ENCODE results near the gene LCA5L.

DNA sequence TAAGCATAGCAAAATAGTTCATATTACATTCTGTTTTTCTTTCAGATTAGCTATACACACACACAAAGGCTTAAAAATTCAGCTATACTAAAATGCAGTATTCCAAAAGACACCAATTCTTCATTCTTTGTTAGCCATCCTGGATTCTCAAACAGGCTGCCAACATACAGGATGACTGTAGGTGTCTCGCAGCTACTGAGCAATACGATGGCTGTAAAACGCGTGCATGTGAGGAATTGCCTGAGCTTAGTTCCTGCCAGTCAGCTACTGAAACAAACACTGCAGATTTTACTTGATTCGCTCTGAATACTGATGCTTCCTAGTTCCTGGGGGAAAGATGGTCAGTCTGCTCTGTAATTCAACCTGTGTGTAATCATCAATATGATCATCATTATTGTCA is 71.9 kb downstream of the LCA5L start:
- TF ChIP-seq, protein P1, sequence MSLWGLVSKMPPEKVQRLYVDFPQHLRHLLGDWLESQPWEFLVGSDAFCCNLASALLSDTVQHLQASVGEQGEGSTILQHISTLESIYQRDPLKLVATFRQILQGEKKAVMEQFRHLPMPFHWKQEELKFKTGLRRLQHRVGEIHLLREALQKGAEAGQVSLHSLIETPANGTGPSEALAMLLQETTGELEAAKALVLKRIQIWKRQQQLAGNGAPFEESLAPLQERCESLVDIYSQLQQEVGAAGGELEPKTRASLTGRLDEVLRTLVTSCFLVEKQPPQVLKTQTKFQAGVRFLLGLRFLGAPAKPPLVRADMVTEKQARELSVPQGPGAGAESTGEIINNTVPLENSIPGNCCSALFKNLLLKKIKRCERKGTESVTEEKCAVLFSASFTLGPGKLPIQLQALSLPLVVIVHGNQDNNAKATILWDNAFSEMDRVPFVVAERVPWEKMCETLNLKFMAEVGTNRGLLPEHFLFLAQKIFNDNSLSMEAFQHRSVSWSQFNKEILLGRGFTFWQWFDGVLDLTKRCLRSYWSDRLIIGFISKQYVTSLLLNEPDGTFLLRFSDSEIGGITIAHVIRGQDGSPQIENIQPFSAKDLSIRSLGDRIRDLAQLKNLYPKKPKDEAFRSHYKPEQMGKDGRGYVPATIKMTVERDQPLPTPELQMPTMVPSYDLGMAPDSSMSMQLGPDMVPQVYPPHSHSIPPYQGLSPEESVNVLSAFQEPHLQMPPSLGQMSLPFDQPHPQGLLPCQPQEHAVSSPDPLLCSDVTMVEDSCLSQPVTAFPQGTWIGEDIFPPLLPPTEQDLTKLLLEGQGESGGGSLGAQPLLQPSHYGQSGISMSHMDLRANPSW (CRISPR knock-in tag; IDR thresholded peaks at IDR 0.05; ENCODE audit: borderline replicate concordance) = no peak
- no peak for TF ChIP-seq ZNF7 (CRISPR knock-in tag; IDR thresholded peaks at IDR 0.05)
- TF ChIP-seq, protein P2, sequence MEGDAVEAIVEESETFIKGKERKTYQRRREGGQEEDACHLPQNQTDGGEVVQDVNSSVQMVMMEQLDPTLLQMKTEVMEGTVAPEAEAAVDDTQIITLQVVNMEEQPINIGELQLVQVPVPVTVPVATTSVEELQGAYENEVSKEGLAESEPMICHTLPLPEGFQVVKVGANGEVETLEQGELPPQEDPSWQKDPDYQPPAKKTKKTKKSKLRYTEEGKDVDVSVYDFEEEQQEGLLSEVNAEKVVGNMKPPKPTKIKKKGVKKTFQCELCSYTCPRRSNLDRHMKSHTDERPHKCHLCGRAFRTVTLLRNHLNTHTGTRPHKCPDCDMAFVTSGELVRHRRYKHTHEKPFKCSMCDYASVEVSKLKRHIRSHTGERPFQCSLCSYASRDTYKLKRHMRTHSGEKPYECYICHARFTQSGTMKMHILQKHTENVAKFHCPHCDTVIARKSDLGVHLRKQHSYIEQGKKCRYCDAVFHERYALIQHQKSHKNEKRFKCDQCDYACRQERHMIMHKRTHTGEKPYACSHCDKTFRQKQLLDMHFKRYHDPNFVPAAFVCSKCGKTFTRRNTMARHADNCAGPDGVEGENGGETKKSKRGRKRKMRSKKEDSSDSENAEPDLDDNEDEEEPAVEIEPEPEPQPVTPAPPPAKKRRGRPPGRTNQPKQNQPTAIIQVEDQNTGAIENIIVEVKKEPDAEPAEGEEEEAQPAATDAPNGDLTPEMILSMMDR (CRISPR knock-in tag; IDR thresholded peaks at IDR 0.05) = peak; percentile 73
- TF ChIP-seq, protein P3, sequence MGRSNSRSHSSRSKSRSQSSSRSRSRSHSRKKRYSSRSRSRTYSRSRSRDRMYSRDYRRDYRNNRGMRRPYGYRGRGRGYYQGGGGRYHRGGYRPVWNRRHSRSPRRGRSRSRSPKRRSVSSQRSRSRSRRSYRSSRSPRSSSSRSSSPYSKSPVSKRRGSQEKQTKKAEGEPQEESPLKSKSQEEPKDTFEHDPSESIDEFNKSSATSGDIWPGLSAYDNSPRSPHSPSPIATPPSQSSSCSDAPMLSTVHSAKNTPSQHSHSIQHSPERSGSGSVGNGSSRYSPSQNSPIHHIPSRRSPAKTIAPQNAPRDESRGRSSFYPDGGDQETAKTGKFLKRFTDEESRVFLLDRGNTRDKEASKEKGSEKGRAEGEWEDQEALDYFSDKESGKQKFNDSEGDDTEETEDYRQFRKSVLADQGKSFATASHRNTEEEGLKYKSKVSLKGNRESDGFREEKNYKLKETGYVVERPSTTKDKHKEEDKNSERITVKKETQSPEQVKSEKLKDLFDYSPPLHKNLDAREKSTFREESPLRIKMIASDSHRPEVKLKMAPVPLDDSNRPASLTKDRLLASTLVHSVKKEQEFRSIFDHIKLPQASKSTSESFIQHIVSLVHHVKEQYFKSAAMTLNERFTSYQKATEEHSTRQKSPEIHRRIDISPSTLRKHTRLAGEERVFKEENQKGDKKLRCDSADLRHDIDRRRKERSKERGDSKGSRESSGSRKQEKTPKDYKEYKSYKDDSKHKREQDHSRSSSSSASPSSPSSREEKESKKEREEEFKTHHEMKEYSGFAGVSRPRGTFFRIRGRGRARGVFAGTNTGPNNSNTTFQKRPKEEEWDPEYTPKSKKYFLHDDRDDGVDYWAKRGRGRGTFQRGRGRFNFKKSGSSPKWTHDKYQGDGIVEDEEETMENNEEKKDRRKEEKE (IDR thresholded peaks at IDR 0.05) = no peak
- no peak for TF ChIP-seq POLR2A (IDR thresholded peaks at IDR 0.05; ENCODE audit: insufficient read depth in 1 of 2, low read depth in 2 of 2, low read length in 2 of 2)
